GM18517 (cell line): ENCODE measurements around the gene TAPT1.
"Not testable (repeated sequence)": the region's sequence is repeated elsewhere in the genome, so short reads cannot be mapped to it uniquely, and the experiment has no call there.

Experiments
- ATAC-seq: cut with Tn5 transposase; IDR thresholded peaks from one replicate; pipeline ENCODE4 v1.9.1; 2021; ENCODE audit warnings: mild to moderate bottlenecking, moderate library complexity; ENCODE audit not compliant: unreplicated experiment

Gene TAPT1

GRCh38 chr4:16217300-16218051, 8.8 kb downstream of the TAPT1 start:
- ATAC-seq: peak; percentile 70

GRCh38 chr4:16213121-16213520, 13.2 kb downstream of the TAPT1 start:
- ATAC-seq: no peak

- ATAC-seq: no peak
Observed at GRCh38 chr4:16212138-16212782, 14.0 kb downstream of the TAPT1 start.

GRCh38 chr4:16207409-16207808, 18.9 kb downstream of the TAPT1 start:
- no peak for ATAC-seq

GRCh38 chr4:16206848-16207247, 19.4 kb downstream of the TAPT1 start:
- no peak for ATAC-seq

GRCh38 chr4:16206301-16206700, 20.0 kb downstream of the TAPT1 start:
- ATAC-seq: no peak

- ATAC-seq: peak; percentile 94
Observed at GRCh38 chr4:16205298-16206164, 20.7 kb downstream of the TAPT1 start.

- ATAC-seq: no peak
Observed at GRCh38 chr4:16204505-16204904, 21.8 kb downstream of the TAPT1 start.

- no peak for ATAC-seq
Observed at GRCh38 chr4:16203083-16203482, 23.2 kb downstream of the TAPT1 start.

GRCh38 chr4:16202598-16202997, 23.7 kb downstream of the TAPT1 start:
- ATAC-seq: no peak

- ATAC-seq: no peak
Observed at GRCh38 chr4:16199093-16199492, 27.2 kb downstream of the TAPT1 start.

GRCh38 chr4:16197876-16198665, 28.2 kb downstream of the TAPT1 start:
- no peak for ATAC-seq

GRCh38 chr4:16196482-16197393, 29.5 kb downstream of the TAPT1 start:
- no peak for ATAC-seq

- no peak for ATAC-seq
Observed at GRCh38 chr4:16195209-16195608, 31.1 kb downstream of the TAPT1 start.

GRCh38 chr4:16194798-16195197, 31.5 kb downstream of the TAPT1 start:
- not testable (repeated sequence) for ATAC-seq

- no peak for ATAC-seq
Observed at GRCh38 chr4:16194214-16194613, 32.1 kb downstream of the TAPT1 start.

- no peak for ATAC-seq
Observed at GRCh38 chr4:16192631-16193518, 33.4 kb downstream of the TAPT1 start.

GRCh38 chr4:16192057-16192456, 34.2 kb downstream of the TAPT1 start:
- ATAC-seq: no peak

GRCh38 chr4:16187455-16187854, 38.8 kb downstream of the TAPT1 start:
- no peak for ATAC-seq
